ENCODE data around the gene PKMYT1. TPM values are rescaled to one million over a fixed set of nuclear protein-coding genes. Genes with fewer than 3 reads are reported as not detected.

PKMYT1 gene
- polyA plus RNA-seq, 1 donor from 2014 or later, result 2.9 TPM

DNA sequence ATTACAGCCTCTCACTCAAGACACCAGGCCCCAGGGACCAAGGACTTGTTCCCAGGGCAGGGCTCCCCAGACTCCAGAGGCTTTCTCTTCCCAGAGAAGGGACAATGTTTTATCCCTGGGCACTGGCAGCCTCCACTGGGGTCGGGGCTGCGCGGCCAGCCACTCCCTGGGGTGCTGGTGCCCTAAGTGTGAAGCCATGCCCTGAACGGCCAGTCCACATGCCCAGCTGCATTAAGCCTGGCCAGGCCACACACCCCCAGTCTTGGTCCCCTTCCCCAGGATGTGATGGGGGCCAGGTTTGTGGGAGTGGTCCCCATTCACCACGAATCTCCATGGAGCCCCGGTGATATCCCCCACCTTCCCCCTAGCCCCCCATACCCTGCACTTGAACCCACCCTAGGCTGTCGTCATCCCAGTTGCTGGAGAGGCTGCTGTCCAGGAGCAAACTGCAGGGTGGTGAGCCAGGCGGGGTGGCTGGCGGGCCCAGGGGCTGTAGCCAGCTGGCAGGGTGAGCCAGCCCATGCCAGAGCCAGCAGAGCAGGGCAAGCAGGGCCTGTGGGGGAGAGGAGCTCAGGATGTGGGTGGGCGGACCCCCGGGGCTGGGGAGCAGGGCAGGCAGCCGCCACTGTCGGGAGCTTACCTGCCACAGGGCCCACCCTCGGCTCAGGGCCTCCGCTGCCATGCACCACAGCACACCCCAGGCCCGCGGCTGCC is 6.5 kb downstream of the PKMYT1 start:
- Histone ChIP-seq H3K9ac (ENCODE audit: low read length) (no peak overlapping the region), H3K9me2 (ENCODE audit: insufficient read depth, low read length) (no peaks in the 10 kb centered on the region), H3K27ac (ENCODE audit: low read length) (no peak overlapping the region), H3F3A (ENCODE audit: insufficient read depth, low read length, poor library complexity, severe bottlenecking) (no peaks in the 10 kb centered on the region), H4K20me1 (ENCODE audit: insufficient read depth) (no peaks in the 10 kb centered on the region), H3K4me2 (ENCODE audit: low read length) (no peak overlapping the region), H3K27me3 (ENCODE audit: insufficient read depth, low read depth, low read length) (no peaks in the 10 kb centered on the region), H3K9me3 (ENCODE audit: low read length) (no peaks in the 10 kb centered on the region), H3K79me2 (replicated peaks; ENCODE audit: insufficient read depth, low read length) (no peaks in the 10 kb centered on the region), H3K36me3 (ENCODE audit: insufficient read depth, low read length) (no peaks in the 10 kb centered on the region), H3K4me3 (ENCODE audit: low read length) (no peak overlapping the region), H2AFZ (ENCODE audit: low read depth, low read length) (no peak overlapping the region)
- TF ChIP-seq EP300 (conservative IDR thresholded peaks at IDR 0.05; ENCODE audit: poor library complexity, severe bottlenecking) (no peak), EZH2 (IDR thresholded peaks at IDR 0.05; ENCODE audit: borderline replicate concordance, insufficient read depth, low read length, poor library complexity, severe bottlenecking) (no peak), TAF1 (IDR thresholded peaks at IDR 0.05; ENCODE audit: low read depth) (no peak), MXI1 (conservative IDR thresholded peaks at IDR 0.05; ENCODE audit: poor library complexity, severe bottlenecking) (no peak), POLR2AphosphoS5 (IDR thresholded peaks at IDR 0.05) (no peak), RAD21 (conservative IDR thresholded peaks at IDR 0.05) (no peak), SMC3 (conservative IDR thresholded peaks at IDR 0.05; ENCODE audit: poor library complexity) (no peak)
- TF ChIP-seq, protein P1, sequence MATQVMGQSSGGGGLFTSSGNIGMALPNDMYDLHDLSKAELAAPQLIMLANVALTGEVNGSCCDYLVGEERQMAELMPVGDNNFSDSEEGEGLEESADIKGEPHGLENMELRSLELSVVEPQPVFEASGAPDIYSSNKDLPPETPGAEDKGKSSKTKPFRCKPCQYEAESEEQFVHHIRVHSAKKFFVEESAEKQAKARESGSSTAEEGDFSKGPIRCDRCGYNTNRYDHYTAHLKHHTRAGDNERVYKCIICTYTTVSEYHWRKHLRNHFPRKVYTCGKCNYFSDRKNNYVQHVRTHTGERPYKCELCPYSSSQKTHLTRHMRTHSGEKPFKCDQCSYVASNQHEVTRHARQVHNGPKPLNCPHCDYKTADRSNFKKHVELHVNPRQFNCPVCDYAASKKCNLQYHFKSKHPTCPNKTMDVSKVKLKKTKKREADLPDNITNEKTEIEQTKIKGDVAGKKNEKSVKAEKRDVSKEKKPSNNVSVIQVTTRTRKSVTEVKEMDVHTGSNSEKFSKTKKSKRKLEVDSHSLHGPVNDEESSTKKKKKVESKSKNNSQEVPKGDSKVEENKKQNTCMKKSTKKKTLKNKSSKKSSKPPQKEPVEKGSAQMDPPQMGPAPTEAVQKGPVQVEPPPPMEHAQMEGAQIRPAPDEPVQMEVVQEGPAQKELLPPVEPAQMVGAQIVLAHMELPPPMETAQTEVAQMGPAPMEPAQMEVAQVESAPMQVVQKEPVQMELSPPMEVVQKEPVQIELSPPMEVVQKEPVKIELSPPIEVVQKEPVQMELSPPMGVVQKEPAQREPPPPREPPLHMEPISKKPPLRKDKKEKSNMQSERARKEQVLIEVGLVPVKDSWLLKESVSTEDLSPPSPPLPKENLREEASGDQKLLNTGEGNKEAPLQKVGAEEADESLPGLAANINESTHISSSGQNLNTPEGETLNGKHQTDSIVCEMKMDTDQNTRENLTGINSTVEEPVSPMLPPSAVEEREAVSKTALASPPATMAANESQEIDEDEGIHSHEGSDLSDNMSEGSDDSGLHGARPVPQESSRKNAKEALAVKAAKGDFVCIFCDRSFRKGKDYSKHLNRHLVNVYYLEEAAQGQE (IDR thresholded peaks at IDR 0.05; ENCODE audit: borderline replicate concordance), result no peak
- TF ChIP-seq, protein P2, sequence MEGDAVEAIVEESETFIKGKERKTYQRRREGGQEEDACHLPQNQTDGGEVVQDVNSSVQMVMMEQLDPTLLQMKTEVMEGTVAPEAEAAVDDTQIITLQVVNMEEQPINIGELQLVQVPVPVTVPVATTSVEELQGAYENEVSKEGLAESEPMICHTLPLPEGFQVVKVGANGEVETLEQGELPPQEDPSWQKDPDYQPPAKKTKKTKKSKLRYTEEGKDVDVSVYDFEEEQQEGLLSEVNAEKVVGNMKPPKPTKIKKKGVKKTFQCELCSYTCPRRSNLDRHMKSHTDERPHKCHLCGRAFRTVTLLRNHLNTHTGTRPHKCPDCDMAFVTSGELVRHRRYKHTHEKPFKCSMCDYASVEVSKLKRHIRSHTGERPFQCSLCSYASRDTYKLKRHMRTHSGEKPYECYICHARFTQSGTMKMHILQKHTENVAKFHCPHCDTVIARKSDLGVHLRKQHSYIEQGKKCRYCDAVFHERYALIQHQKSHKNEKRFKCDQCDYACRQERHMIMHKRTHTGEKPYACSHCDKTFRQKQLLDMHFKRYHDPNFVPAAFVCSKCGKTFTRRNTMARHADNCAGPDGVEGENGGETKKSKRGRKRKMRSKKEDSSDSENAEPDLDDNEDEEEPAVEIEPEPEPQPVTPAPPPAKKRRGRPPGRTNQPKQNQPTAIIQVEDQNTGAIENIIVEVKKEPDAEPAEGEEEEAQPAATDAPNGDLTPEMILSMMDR (IDR thresholded peaks at IDR 0.05; ENCODE audit: poor library complexity, severe bottlenecking), result no peak

DNA sequence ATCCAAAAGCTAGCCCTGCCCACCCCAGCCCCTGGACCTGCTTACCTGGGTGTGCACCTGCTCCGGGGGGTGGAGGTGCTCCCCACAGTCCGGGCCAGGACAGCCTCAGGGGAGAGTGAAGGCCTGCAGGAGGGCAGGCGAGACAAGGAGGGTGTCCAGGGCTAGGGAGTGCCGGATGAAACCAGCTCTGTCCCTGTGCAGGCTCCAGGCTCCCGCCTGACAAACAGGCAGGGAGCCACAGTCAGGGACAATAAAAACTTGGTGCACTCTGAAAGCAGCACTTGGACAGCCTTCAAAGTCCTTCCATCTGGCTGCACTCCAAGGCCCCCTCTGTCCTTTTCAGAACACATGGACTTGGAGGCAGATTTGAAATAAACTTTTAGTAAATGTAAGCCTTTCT is 7.2 kb downstream of the PKMYT1 start:
- no peak overlapping the region for H2AFZ ChIP-seq (ENCODE audit: low read depth, low read length)
- no peaks in the 10 kb centered on the region for H3K79me2 ChIP-seq (replicated peaks; ENCODE audit: insufficient read depth, low read length)
- H3K9me2 ChIP-seq (ENCODE audit: insufficient read depth, low read length), result no peaks in the 10 kb centered on the region
- H3K4me2 ChIP-seq (ENCODE audit: low read length), result no peak overlapping the region
- no peak overlapping the region for H3K27ac ChIP-seq (ENCODE audit: low read length)
- H3K27me3 ChIP-seq (ENCODE audit: insufficient read depth, low read depth, low read length), result peaks cover 4% of the 10 kb centered on the region
- no peaks in the 10 kb centered on the region for H3K9me3 ChIP-seq (ENCODE audit: low read length)
- no peak overlapping the region for H3K4me3 ChIP-seq (ENCODE audit: low read length)
- TF ChIP-seq EP300 (conservative IDR thresholded peaks at IDR 0.05; ENCODE audit: poor library complexity, severe bottlenecking) (no peak), RAD21 (conservative IDR thresholded peaks at IDR 0.05) (no peak), TAF1 (IDR thresholded peaks at IDR 0.05; ENCODE audit: low read depth) (no peak), SMC3 (conservative IDR thresholded peaks at IDR 0.05; ENCODE audit: poor library complexity) (no peak), EZH2 (IDR thresholded peaks at IDR 0.05; ENCODE audit: borderline replicate concordance, insufficient read depth, low read length, poor library complexity, severe bottlenecking) (no peak), MXI1 (conservative IDR thresholded peaks at IDR 0.05; ENCODE audit: poor library complexity, severe bottlenecking) (no peak)
- TF ChIP-seq, protein P1 (IDR thresholded peaks at IDR 0.05; ENCODE audit: borderline replicate concordance), result no peak
- TF ChIP-seq, protein P2 (IDR thresholded peaks at IDR 0.05; ENCODE audit: poor library complexity, severe bottlenecking), result no peak
- H3F3A ChIP-seq (ENCODE audit: insufficient read depth, low read length, poor library complexity, severe bottlenecking), result no peaks in the 10 kb centered on the region
- no peak overlapping the region for H3K9ac ChIP-seq (ENCODE audit: low read length)
- no peaks in the 10 kb centered on the region for H4K20me1 ChIP-seq (ENCODE audit: insufficient read depth)
- no peaks in the 10 kb centered on the region for H3K36me3 ChIP-seq (ENCODE audit: insufficient read depth, low read length)
